Sigmoid colon (tissue), 7 donors: ENCODE data around the gene KRT3. TPM values are rescaled to one million over a fixed set of nuclear protein-coding genes. Genes with fewer than 3 reads are reported as not detected.

Experiments
- DNase-seq: peaks from one replicate; pipeline ENCODE4 v3.0.0-alpha.2; 2019
- H3K27ac ChIP-seq, 4 donors: fragments of 200-600 bp; sonication (generic); one replicate each; pipeline ENCODE4 v1.5.1; 2016 to 2019; ENCODE audit warnings: mild to moderate bottlenecking in 1 of 4
- H3K27me3 ChIP-seq, 3 donors: fragments of 200-600 bp; sonication (generic); one replicate each; pipeline ENCODE4 v1.5.1; 2019; ENCODE audit warnings: mild to moderate bottlenecking in 1 of 3
- H3K36me3 ChIP-seq, 4 donors: fragments of 200-600 bp; sonication (generic); one replicate each; pipeline ENCODE4 v1.5.1; 2016 to 2019
- H3K4me1 ChIP-seq, 4 donors: fragments of 200-600 bp; sonication (generic); one replicate each; pipeline ENCODE4 v1.5.1; 2017 to 2019
- H3K4me3 ChIP-seq, 4 donors: fragments of 200-600 bp; sonication (generic); one replicate each; pipeline ENCODE4 v1.5.1; 2017 to 2019; ENCODE audit warnings: mild to moderate bottlenecking in 2 of 4, moderate library complexity in 1 of 4
- H3K9me3 ChIP-seq, 4 donors: fragments of 200-600 bp in 3 of 4; sonication (generic) in 3 of 4; one replicate each; pipeline versions ENCODE4 v1.5.1 to v1.6.1; 2013 to 2019
- CTCF ChIP-seq, 4 experiments: fragments of 450-650 bp in 3 of 4; fragments of 200-600 bp in 1 of 4; IDR thresholded peaks; one replicate each; pipeline ENCODE4 v1.5.1; 2016 to 2019; ENCODE audit warnings: antibody characterized with exemption in 4 of 4, mild to moderate bottlenecking in 3 of 4, moderate library complexity in 2 of 4
- EP300 ChIP-seq, 4 donors: sonication (generic); formaldehyde crosslinking; IDR thresholded peaks; one replicate each; pipeline ENCODE4 v1.6.1; 2017; ENCODE audit warnings: antibody characterized with exemption in 4 of 4
- POLR2A ChIP-seq, 2 donors: fragments of 450-650 bp; IDR thresholded peaks; one replicate each; pipeline ENCODE4 v1.6.1; 2016; ENCODE audit warnings: antibody characterized with exemption in 2 of 2, mild to moderate bottlenecking in 2 of 2, moderate library complexity in 2 of 2
- POLR2AphosphoS5 ChIP-seq, 4 donors: sonication (generic); formaldehyde crosslinking; IDR thresholded peaks; one replicate each; pipeline ENCODE4 v1.6.1; 2017; ENCODE audit warnings: antibody characterized with exemption in 4 of 4
- WGBS, 2 donors: extraction: QIAGEN DNeasy Blood & Tissue Kit; methylation state at CpG; one replicate each; pipeline ENCODE4 v1.1.7; 2013; 5-methylcytosine and 5-hydroxymethylcytosine counted together
- intact Hi-C: fragments of 100-400 bp; cut with DNase I; formaldehyde crosslinking; loops from one replicate; pipeline ENCODE4 v1.15.1; 2023
- polyA plus RNA-seq, 3 donors: library from polyadenylated mRNA; stranded (reverse); fragments of 200-250 nt; gene quantifications; one replicate each; pipeline ENCODE4 v1.2.3, GENCODE V29; 2013
- total RNA-seq, 4 donors: library from RNA; depleted of rRNA; stranded (reverse); fragments of >200 nt; gene quantifications; one replicate each; pipeline ENCODE4 v1.1.0, GENCODE V29; 2016
- donor health status: healthy with polysubstance abuse.
- donor health status: Bipolar disorder and iron deficiency.
- donor health status: healthy.

Gene KRT3
- total and polyA plus RNA-seq, 7 donors: not detected

GRCh38 chr12:52787324-52788191 lies 8.4 kb downstream of the KRT3 start:
- H3K36me3 ChIP-seq: no peaks in the 10 kb centered on the region
- H3K27ac ChIP-seq: no peak overlapping the region
- no peak for DNase-seq
- H3K9me3 ChIP-seq: no peaks in the 10 kb centered on the region
- peaks cover 0 to 9% (median 2%) of the 10 kb centered on the region in 4 donors for H3K4me1 ChIP-seq
- peaks cover 5 to 48% (median 14%) of the 10 kb centered on the region in 3 donors for H3K27me3 ChIP-seq
- no peak overlapping the region for H3K4me3 ChIP-seq
- 75 to 81% methylated on average over 6 of the region's 6 CpGs for WGBS, 2 donors
- TF ChIP-seq POLR2A (IDR thresholded peaks at IDR 0.05) (no peak), EP300 (IDR thresholded peaks at IDR 0.05) (no peak), POLR2AphosphoS5 (IDR thresholded peaks at IDR 0.05) (no peak), CTCF (IDR thresholded peaks at IDR 0.05) (no peak)
- intact Hi-C loops: no loop called here

GRCh38 chr12:52784909-52785308 lies 11.0 kb downstream of the KRT3 start:
- H3K27me3 ChIP-seq: peaks cover 0 to 29% (median 5%) of the 10 kb centered on the region in 3 donors
- no peaks in the 10 kb centered on the region for H3K36me3 ChIP-seq
- H3K4me1 ChIP-seq: peaks cover 0 to 3% (median under 1%) of the 10 kb centered on the region in 4 donors
- H3K27ac ChIP-seq: no peak overlapping the region
- H3K4me3 ChIP-seq: no peak overlapping the region
- intact Hi-C loops: no loop called here
- TF ChIP-seq POLR2A (IDR thresholded peaks at IDR 0.05) (no peak), POLR2AphosphoS5 (IDR thresholded peaks at IDR 0.05) (no peak), EP300 (IDR thresholded peaks at IDR 0.05) (no peak)
- no peak for DNase-seq
- no peaks in the 10 kb centered on the region for H3K9me3 ChIP-seq
- WGBS, 2 donors: 85 to 86% methylated on average over 3 of the region's 3 CpGs

- TF ChIP-seq CTCF (IDR thresholded peaks at IDR 0.05) (no peak), EP300 (IDR thresholded peaks at IDR 0.05) (no peak), POLR2AphosphoS5 (IDR thresholded peaks at IDR 0.05) (no peak), POLR2A (IDR thresholded peaks at IDR 0.05) (no peak)
- Histone ChIP-seq H3K9me3 (no peaks in the 10 kb centered on the region), H3K36me3 (no peaks in the 10 kb centered on the region), H3K27ac (no peak overlapping the region), H3K4me1 (no peaks in the 10 kb centered on the region), H3K4me3 (no peak overlapping the region), H3K27me3 (peaks cover 0 to 18% (median 0%) of the 10 kb centered on the region in 3 donors)
- intact Hi-C loops: no loop called here
- 86% methylated on average over 7 of the region's 7 CpGs for WGBS, 2 donors
- DNase-seq: no peak
These were observed 12.2 kb downstream of the KRT3 start for GRCh38 chr12:52783563-52784316.

- no peaks in the 10 kb centered on the region for H3K9me3 ChIP-seq
- H3K4me3 ChIP-seq: no peak overlapping the region
- no peak overlapping the region for H3K27ac ChIP-seq
- no peaks in the 10 kb centered on the region for H3K4me1 ChIP-seq
- peaks cover 0 to 14% (median 0%) of the 10 kb centered on the region in 3 donors for H3K27me3 ChIP-seq
- 93 to 95% methylated on average over 4 of the region's 4 CpGs for WGBS, 2 donors
- no peaks in the 10 kb centered on the region for H3K36me3 ChIP-seq
- intact Hi-C loops: no loop called here
- no peak for DNase-seq
- no peak for TF ChIP-seq POLR2A (IDR thresholded peaks at IDR 0.05)
- no peak for TF ChIP-seq CTCF (IDR thresholded peaks at IDR 0.05)
- TF ChIP-seq POLR2AphosphoS5 (IDR thresholded peaks at IDR 0.05): no peak
- no peak for TF ChIP-seq EP300 (IDR thresholded peaks at IDR 0.05)
These were observed 13.4 kb downstream of the KRT3 start for GRCh38 chr12:52782502-52782901.
